Keratinocyte (primary cell): ENCODE data around the gene WFDC2. TPM values are rescaled to one million over a fixed set of nuclear protein-coding genes. Genes with fewer than 3 reads are reported as not detected.

Source experiments
- DNase-seq: peaks from one replicate; pipeline ENCODE4 v3.0.0-alpha.2; 2011; ENCODE audit warnings: low read depth, missing footprints, low spot score
- FAIRE-seq: peaks from 2 replicates; lab custom pipeline; 2011; peaks lifted over from hg19 to GRCh38; lab: Jason Lieb, UNC
- H2AFZ ChIP-seq: 2 replicates; pipeline ENCODE4 v1.6.0; 2012; ENCODE audit warnings: low read length, control low read depth, inconsistent platforms; ENCODE audit not compliant: control insufficient read depth
- H3K27ac ChIP-seq: 2 replicates; pipeline ENCODE4 v1.5.1; 2011; ENCODE audit warnings: low read length; ENCODE audit not compliant: control insufficient read depth, insufficient read depth
- H3K27me3 ChIP-seq: 3 replicates; pipeline ENCODE4 v1.6.0; 2011; ENCODE audit warnings: low read length; ENCODE audit not compliant: control insufficient read depth, insufficient read depth; ENCODE audit errors: extremely low read depth
- H3K36me3 ChIP-seq, 2 experiments: 2 replicates in 1 of 2; 3 replicates in 1 of 2; pipeline ENCODE4 v1.5.1; 2011; ENCODE audit warnings: low read length in 2 of 2, mild to moderate bottlenecking in 1 of 2; ENCODE audit not compliant: control insufficient read depth in 2 of 2, insufficient read depth in 2 of 2; ENCODE audit errors: extremely low read depth in 1 of 2
- H3K4me1 ChIP-seq: 3 replicates; pipeline ENCODE4 v1.5.1; 2011; ENCODE audit warnings: low read length; ENCODE audit not compliant: control insufficient read depth, insufficient read depth; ENCODE audit errors: extremely low read depth
- H3K4me2 ChIP-seq: 3 replicates; pipeline ENCODE4 v1.6.0; 2011; ENCODE audit warnings: low read depth, low read length; ENCODE audit not compliant: control insufficient read depth, insufficient read depth; ENCODE audit errors: extremely low read depth
- H3K4me3 ChIP-seq, 3 experiments: fragments of 200-600 bp in 1 of 3; sonication (generic) in 1 of 3; 2 replicates in 2 of 3; 3 replicates in 1 of 3; pipeline ENCODE4 v1.5.1; 2011 to 2016; ENCODE audit warnings: low read length in 3 of 3, mild to moderate bottlenecking in 3 of 3, control low read depth in 2 of 3, inconsistent platforms in 1 of 3, low read depth in 1 of 3, mixed read lengths in 1 of 3, mixed run types in 1 of 3, moderate library complexity in 1 of 3; ENCODE audit not compliant: control insufficient read depth in 2 of 3, insufficient read depth in 2 of 3; ENCODE audit errors: extremely low read depth in 1 of 3
- H3K79me2 ChIP-seq: 2 replicates; pipeline ENCODE4 v1.6.0; 2012; ENCODE audit warnings: low read length; ENCODE audit not compliant: control insufficient read depth, insufficient read depth
- H3K9ac ChIP-seq: 3 replicates; pipeline ENCODE4 v1.6.0; 2011; ENCODE audit warnings: low read length; ENCODE audit not compliant: control insufficient read depth, insufficient read depth; ENCODE audit errors: extremely low read depth
- H3K9me1 ChIP-seq: 3 replicates; pipeline ENCODE4 v1.6.0; 2011; ENCODE audit warnings: low read length; ENCODE audit not compliant: control insufficient read depth, insufficient read depth; ENCODE audit errors: extremely low read depth
- H3K9me3 ChIP-seq: 2 replicates; pipeline ENCODE4 v1.5.1; 2012; ENCODE audit warnings: low read depth, low read length; ENCODE audit not compliant: control insufficient read depth
- H4K20me1 ChIP-seq: 3 replicates; pipeline ENCODE4 v1.6.0; 2011; ENCODE audit warnings: low read length; ENCODE audit not compliant: control insufficient read depth, insufficient read depth; ENCODE audit errors: extremely low read depth
- CTCF ChIP-seq, 3 experiments: IDR thresholded peaks in 1 of 3; conservative IDR thresholded peaks in 1 of 3; optimal IDR thresholded peaks in 1 of 3; 2 replicates in 2 of 3; 3 replicates in 1 of 3; pipeline versions ENCODE3 to v1.5.1; 2011; ENCODE audit warnings: low read length in 3 of 3, mild to moderate bottlenecking in 3 of 3, moderate library complexity in 2 of 3, control low read depth in 1 of 3, inconsistent platforms in 1 of 3; ENCODE audit not compliant: insufficient read depth in 2 of 3; ENCODE audit errors: extremely low read depth in 1 of 3
- EZH2 ChIP-seq: IDR thresholded peaks from one replicate; pipeline ENCODE4 v1.6.1; 2012; ENCODE audit warnings: inconsistent platforms, mild to moderate bottlenecking, low read length, moderate library complexity
- dilution Hi-C: fragments of 300-500 bp; cut with MboI; formaldehyde crosslinking; loops from one replicate; pipeline ENCODE4 v1.7.0; 2020; ENCODE audit warnings: low sequenced_read_pairs; ENCODE audit not compliant: extremely low pct_ligation_motif_present
- polyA plus RNA-seq, 5 experiments: library from polyadenylated mRNA; depleted of rRNA in 3 of 5; stranded (reverse) in 3 of 5; stranded (forward) in 1 of 5; unstranded in 1 of 5; fragments of >200 nt; gene quantifications; 1 replicate in 1 of 5; 2 replicates in 3 of 5; 3 replicates in 1 of 5; pipeline versions ENCODE4 v1.2.1 to v1.2.3, GENCODE V29; 2011 to 2012; ENCODE audit warnings: missing spikeins in 2 of 5, low read depth in 1 of 5, low replicate concordance in 1 of 5

WFDC2 gene
- polyA plus RNA-seq, 1 donor (not counting 4 experiments of a cell fraction or from before 2014, with no cell fraction given) = not detected

GRCh38 chr20:45496166-45496565 is 26.6 kb downstream of the WFDC2 start:
- dilution Hi-C loops = no loop called here
- Histone ChIP-seq H3K4me3 (no peak overlapping the region), H3K9ac (no peak overlapping the region), H3K4me2 (no peak overlapping the region), H3K27me3 (peaks cover 11% of the 10 kb centered on the region), H2AFZ (no peak overlapping the region), H3K79me2 (no peaks in the 10 kb centered on the region), H3K9me1 (no peaks in the 10 kb centered on the region), H3K4me1 (no peaks in the 10 kb centered on the region), H3K9me3 (no peaks in the 10 kb centered on the region), H3K27ac (no peak overlapping the region), H3K36me3 (no peaks in the 10 kb centered on the region), H4K20me1 (no peaks in the 10 kb centered on the region)
- no peak for DNase-seq
- no peak for TF ChIP-seq EZH2
- no peak for TF ChIP-seq CTCF (optimal IDR thresholded peaks at IDR 0.05 in 1 of 3, IDR thresholded peaks at IDR 0.05 in 1 of 3, conservative IDR thresholded peaks at IDR 0.05 in 1 of 3; ENCODE audit: extremely low read depth in 1 of 3, insufficient read depth in 2 of 3, low read length in 3 of 3)
- no peak for FAIRE-seq

- Histone ChIP-seq H4K20me1 (no peaks in the 10 kb centered on the region), H3K36me3 (no peaks in the 10 kb centered on the region), H3K4me2 (no peak overlapping the region), H3K4me3 (no peak overlapping the region), H3K9me3 (no peaks in the 10 kb centered on the region), H3K79me2 (no peaks in the 10 kb centered on the region), H3K9me1 (no peaks in the 10 kb centered on the region), H3K27ac (no peak overlapping the region), H3K9ac (no peak overlapping the region), H2AFZ (no peak overlapping the region), H3K4me1 (no peaks in the 10 kb centered on the region), H3K27me3 (peaks cover 18% of the 10 kb centered on the region)
- no peak for FAIRE-seq
- DNase-seq = no peak
- dilution Hi-C loops = no loop called here
- TF ChIP-seq EZH2 (no peak), CTCF (optimal IDR thresholded peaks at IDR 0.05 in 1 of 3, IDR thresholded peaks at IDR 0.05 in 1 of 3, conservative IDR thresholded peaks at IDR 0.05 in 1 of 3; ENCODE audit: extremely low read depth in 1 of 3, insufficient read depth in 2 of 3, low read length in 3 of 3) (no peak)
These were observed 28.5 kb downstream of the WFDC2 start for GRCh38 chr20:45497971-45498494.
